ENCODE results near the gene IPO4. TPM values are rescaled to one million over a fixed set of nuclear protein-coding genes. Genes with fewer than 3 reads are reported as not detected.
A peak's percentile ranks its signal among the peaks of the same experiment; 100 is the strongest.
"Not testable (repeated sequence)": the region's sequence is repeated elsewhere in the genome, so short reads cannot be mapped to it uniquely, and the experiment has no call there.

The IPO4 gene
- total RNA-seq, 2 donors from 2014 or later, result 19.9 to 64.6 TPM

DNA sequence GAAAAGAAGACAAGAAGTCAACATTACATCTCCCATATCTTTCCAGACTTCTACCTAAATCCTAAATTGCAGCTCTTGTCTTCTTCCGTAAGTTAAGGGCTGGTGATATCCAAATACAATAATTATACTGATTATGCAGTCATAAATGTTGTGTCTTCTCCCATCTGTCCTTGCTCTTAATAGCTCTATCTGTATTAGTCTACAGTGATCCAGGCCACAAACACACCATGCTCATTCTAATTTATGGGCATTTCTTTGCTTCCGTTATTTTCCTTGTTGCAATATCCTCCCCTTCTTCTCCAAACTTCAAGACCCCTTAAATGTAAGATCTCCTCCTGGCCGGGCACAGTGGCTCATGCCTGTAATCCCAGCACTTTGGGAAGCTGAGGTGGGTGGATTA is 30.9 kb upstream of the IPO4 start:
- no peak for ATAC-seq (ENCODE audit: insufficient number of reproducible peaks, low FRiP score, low read depth)
- no peak for DNase-seq (ENCODE audit: low spot score)
- peaks cover 8% of the 10 kb centered on the region for H3K36me3 ChIP-seq
- TF ChIP-seq, protein P1, sequence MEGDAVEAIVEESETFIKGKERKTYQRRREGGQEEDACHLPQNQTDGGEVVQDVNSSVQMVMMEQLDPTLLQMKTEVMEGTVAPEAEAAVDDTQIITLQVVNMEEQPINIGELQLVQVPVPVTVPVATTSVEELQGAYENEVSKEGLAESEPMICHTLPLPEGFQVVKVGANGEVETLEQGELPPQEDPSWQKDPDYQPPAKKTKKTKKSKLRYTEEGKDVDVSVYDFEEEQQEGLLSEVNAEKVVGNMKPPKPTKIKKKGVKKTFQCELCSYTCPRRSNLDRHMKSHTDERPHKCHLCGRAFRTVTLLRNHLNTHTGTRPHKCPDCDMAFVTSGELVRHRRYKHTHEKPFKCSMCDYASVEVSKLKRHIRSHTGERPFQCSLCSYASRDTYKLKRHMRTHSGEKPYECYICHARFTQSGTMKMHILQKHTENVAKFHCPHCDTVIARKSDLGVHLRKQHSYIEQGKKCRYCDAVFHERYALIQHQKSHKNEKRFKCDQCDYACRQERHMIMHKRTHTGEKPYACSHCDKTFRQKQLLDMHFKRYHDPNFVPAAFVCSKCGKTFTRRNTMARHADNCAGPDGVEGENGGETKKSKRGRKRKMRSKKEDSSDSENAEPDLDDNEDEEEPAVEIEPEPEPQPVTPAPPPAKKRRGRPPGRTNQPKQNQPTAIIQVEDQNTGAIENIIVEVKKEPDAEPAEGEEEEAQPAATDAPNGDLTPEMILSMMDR (IDR thresholded peaks at IDR 0.05), result no peak
- H3K27ac ChIP-seq, result no peak overlapping the region
- no peaks in the 10 kb centered on the region for H3K9me3 ChIP-seq
- no peaks in the 10 kb centered on the region for H3K27me3 ChIP-seq (replicated peaks; ENCODE audit: insufficient read depth)
- H3K4me3 ChIP-seq, result no peak overlapping the region
- H3K4me1 ChIP-seq (ENCODE audit: control insufficient read depth in 1 of 2, low read depth in 2 of 2), result peaks cover 5 to 14% of the 10 kb centered on the region in 2 donors

DNA sequence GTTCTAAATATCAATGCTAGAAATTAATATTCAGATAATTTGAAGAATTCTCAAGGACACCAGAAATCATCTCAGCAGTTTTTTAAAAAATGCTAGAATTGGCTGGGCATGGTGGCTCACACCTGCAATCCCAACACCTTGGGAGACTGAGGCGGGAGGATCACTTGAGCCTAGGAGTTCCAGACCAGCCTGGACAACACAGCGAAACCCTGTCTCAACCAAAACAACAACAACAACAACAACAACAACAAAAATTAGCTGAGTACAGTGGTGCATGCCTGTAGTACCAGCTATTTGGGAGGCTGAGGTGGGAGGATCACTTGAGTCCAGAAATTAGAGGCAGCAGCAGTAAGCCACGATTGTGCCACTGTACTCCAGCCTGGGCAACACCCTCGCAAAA is 30.5 kb upstream of the IPO4 start:
- DNase-seq (ENCODE audit: low spot score), result no peak
- peaks cover 10 to 19% of the 10 kb centered on the region in 2 donors for H3K4me1 ChIP-seq (ENCODE audit: control insufficient read depth in 1 of 2, low read depth in 2 of 2)
- TF ChIP-seq, protein P1 (IDR thresholded peaks at IDR 0.05), result no peak
- no peak overlapping the region for H3K27ac ChIP-seq
- H3K9me3 ChIP-seq, result no peaks in the 10 kb centered on the region
- H3K27me3 ChIP-seq (replicated peaks; ENCODE audit: insufficient read depth), result no peaks in the 10 kb centered on the region
- no peak for ATAC-seq (ENCODE audit: insufficient number of reproducible peaks, low FRiP score, low read depth)
- no peak overlapping the region for H3K4me3 ChIP-seq
- H3K36me3 ChIP-seq, result peaks cover 8% of the 10 kb centered on the region

DNA sequence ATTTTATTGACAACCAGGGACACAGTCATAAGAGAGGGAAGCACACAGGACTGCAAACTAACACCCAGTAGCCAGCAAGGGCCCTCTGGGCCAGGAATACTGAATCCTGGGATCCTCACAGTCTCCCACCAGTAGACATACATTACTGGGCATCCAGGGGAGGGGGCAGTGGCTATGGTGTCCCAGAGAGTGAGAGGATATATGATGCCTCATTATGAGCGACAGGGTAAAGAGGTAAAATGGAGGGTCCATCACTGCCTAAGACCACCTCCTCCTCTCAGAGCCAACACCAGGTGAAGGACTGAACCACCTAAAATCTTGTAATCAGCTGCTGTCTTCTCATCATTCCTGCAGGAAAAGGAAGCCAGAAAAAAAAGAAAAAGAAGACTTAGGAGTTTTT is 28.3 kb upstream of the IPO4 start:
- not testable (repeated sequence) for H3K9me3 ChIP-seq; H3K27ac ChIP-seq; H3K36me3 ChIP-seq; DNase-seq (ENCODE audit: low spot score); H3K4me3 ChIP-seq; ATAC-seq (ENCODE audit: insufficient number of reproducible peaks, low FRiP score, low read depth); H3K27me3 ChIP-seq (replicated peaks; ENCODE audit: insufficient read depth)
- H3K4me1 ChIP-seq (ENCODE audit: control insufficient read depth in 1 of 2, low read depth in 2 of 2), result peaks cover 19 to 32% of the 10 kb centered on the region in 2 donors

DNA sequence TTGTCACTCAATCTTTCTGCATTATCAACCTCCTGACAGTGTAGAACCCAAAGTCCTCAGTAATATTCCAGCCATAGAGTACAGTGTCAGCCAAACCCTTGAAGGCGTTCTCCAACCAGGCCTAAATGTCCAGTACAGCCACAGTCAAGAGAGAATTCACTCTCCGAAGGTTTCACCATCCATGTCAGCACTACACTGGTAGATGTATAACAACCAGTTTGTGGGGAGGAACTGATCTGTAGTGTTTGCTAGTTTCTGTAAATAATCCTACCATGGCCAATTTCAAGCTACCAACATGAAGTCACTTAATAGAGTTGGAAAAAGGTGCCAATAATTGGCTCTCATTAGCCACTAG is 27.7 kb upstream of the IPO4 start:
- Histone ChIP-seq H3K4me3 (peak overlapping the region; percentile 97), H3K27ac (peak overlapping the region; percentile 90 to 94), H3K36me3 (peaks cover 8% of the 10 kb centered on the region), H3K27me3 (replicated peaks; ENCODE audit: insufficient read depth) (no peaks in the 10 kb centered on the region), H3K9me3 (no peaks in the 10 kb centered on the region), H3K4me1 (ENCODE audit: control insufficient read depth in 1 of 2, low read depth in 2 of 2) (peaks cover 19 to 36% of the 10 kb centered on the region in 2 donors)
- TF ChIP-seq, protein P1 (IDR thresholded peaks at IDR 0.05), result no peak
- ATAC-seq (ENCODE audit: insufficient number of reproducible peaks, low FRiP score, low read depth), result no peak
- DNase-seq (ENCODE audit: low spot score), result no peak

DNA sequence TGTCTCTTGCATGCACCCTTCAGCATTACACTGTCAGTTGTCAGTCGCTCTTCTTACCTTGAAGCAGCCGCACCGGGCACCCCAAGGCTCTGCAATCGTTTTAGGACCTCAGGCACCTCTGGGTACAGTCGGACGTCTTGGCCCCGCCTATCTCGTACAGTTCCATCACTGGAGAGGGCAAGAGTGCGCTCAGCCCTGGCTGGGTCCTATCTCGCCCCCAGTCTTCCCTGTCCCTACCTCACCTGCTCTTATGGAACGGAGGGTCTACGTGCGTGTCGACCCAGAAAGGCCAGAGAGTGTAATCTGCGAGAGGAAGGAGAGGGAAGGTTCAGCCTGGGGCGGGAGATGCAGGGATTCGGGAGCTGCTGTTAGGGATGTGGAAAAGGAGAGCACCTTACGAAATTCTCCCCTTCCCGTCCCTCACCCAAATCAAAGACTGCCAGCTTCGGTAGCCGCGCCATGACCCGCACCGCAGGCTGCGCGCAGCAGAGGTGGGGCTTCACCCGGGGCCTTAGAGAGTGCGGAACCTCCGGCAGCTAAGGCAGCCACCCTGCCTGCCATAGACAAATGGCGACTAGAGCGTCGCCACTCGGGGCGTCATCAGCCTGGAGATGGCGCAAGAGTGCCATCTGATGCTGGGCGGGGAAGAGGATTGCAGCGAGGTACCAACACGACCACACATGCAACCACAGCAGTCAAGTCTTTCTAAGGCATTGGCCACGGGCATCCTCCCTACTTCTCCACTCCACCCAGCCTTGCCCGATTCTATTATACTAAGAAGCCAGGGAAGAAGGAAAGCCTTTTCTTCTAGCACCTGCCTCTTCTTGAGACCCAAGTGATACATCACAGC is 27.1 kb upstream of the IPO4 start, which contains the start of gene MDP1:
TSS of gene MDP1 (minus strand) at position 572 of the 850 bp plus-strand sequence. CDS start at position 461, 111 bp downstream.
- Histone ChIP-seq H3K9me3 (no peaks in the 10 kb centered on the region), H3K27me3 (replicated peaks; ENCODE audit: insufficient read depth) (no peaks in the 10 kb centered on the region), H3K27ac (peak within 1 kb of the TSS; percentile 90 to 94), H3K36me3 (peaks cover 8% of the 10 kb centered on the region), H3K4me3 (peak within 1 kb of the TSS; percentile 97), H3K4me1 (ENCODE audit: control insufficient read depth in 1 of 2, low read depth in 2 of 2) (peaks cover 19 to 36% of the 10 kb centered on the region in 2 donors)
- DNase-seq (ENCODE audit: low spot score) (peak; percentile 47), ATAC-seq (ENCODE audit: insufficient number of reproducible peaks, low FRiP score, low read depth) (peak; percentile 50)
- TF ChIP-seq, protein P1 (IDR thresholded peaks at IDR 0.05), result peak; percentile 32

Measured in thoracic aorta (tissue), 2 donors.